SJSA1 (cell line): Measurements from ENCODE around the gene PDE11A. TPM values are rescaled to one million over a fixed set of nuclear protein-coding genes. Genes with fewer than 3 reads are reported as not detected.
A peak's percentile ranks its signal among the peaks of the same experiment; 100 is the strongest.

ENCODE experiments used
- DNase-seq, 2 experiments: peaks; one replicate each; pipeline ENCODE4 v3.0.0-alpha.2; 2015 to 2020; ENCODE audit warnings: low spot score in 2 of 2, low read depth in 1 of 2
- H3K27ac ChIP-seq: fragments of 250-450 bp; sonication (Bioruptor Pico); 2 replicates; pipeline ENCODE4 v1.5.1; 2020; ENCODE audit warnings: mild to moderate bottlenecking, moderate library complexity
- H3K27me3 ChIP-seq: fragments of 250-450 bp; sonication (Bioruptor Pico); replicated peaks from 2 replicates; pipeline ENCODE4 v1.5.1; 2020; ENCODE audit warnings: mild to moderate bottlenecking, moderate library complexity
- H3K36me3 ChIP-seq: fragments of 250-450 bp; sonication (Bioruptor Pico); 2 replicates; pipeline ENCODE4 v1.5.1; 2020; ENCODE audit warnings: mild to moderate bottlenecking
- H3K4me1 ChIP-seq: fragments of 250-450 bp; sonication (Bioruptor Pico); replicated peaks from 2 replicates; pipeline ENCODE4 v1.6.1; 2021; ENCODE audit warnings: mild to moderate bottlenecking
- H3K4me3 ChIP-seq: fragments of 250-450 bp; sonication (Bioruptor Pico); 2 replicates; pipeline ENCODE4 v1.5.1; 2020; ENCODE audit warnings: mild to moderate bottlenecking
- H3K9me3 ChIP-seq: fragments of 250-450 bp; sonication (Bioruptor Pico); replicated peaks from 2 replicates; pipeline ENCODE4 v1.5.1; 2020; ENCODE audit warnings: mild to moderate bottlenecking
- total RNA-seq: library from RNA; depleted of rRNA; stranded (reverse); fragments of >200 nt; shearing (Covaris generic); gene quantifications from 2 replicates; pipeline ENCODE4 v1.2.3, GENCODE V29; 2014

Gene PDE11A
- total RNA-seq, 1 experiment from 2014 or later: 0.42 TPM

- DNase-seq: no peak
- peaks cover 6% of the 10 kb centered on the region; the same call in 1 of the 2 replicates for H3K27me3 ChIP-seq
Measured at GRCh38 chr2:177778472-177778871, 294.1 kb downstream of the PDE11A start.

GRCh38 chr2:177772529-177772928 lies 300.0 kb downstream of the PDE11A start:
- Histone ChIP-seq H3K4me3 (no peak overlapping the region), H3K36me3 (no peaks in the 10 kb centered on the region), H3K27me3 (peaks cover 3% of the 10 kb centered on the region; the same call in 1 of the 2 replicates), H3K9me3 (no peaks in the 10 kb centered on the region), H3K4me1 (no peaks in the 10 kb centered on the region), H3K27ac (no peak overlapping the region)
- peak in 1 of 2 experiments; percentile 32 for DNase-seq

More at GRCh38 chr2:177778472-177778871, 294.1 kb downstream of the PDE11A start:
- no peaks in the 10 kb centered on the region for H3K36me3 ChIP-seq
- no peaks in the 10 kb centered on the region for H3K9me3 ChIP-seq
- no peak overlapping the region for H3K4me3 ChIP-seq
- no peak overlapping the region for H3K27ac ChIP-seq
- H3K4me1 ChIP-seq: no peaks in the 10 kb centered on the region

- H3K27ac ChIP-seq: no peak overlapping the region
- H3K9me3 ChIP-seq: no peaks in the 10 kb centered on the region
- peaks cover 3% of the 10 kb centered on the region; the same call in 1 of the 2 replicates for H3K27me3 ChIP-seq
- no peaks in the 10 kb centered on the region for H3K36me3 ChIP-seq
- H3K4me3 ChIP-seq: no peak overlapping the region
- no peak for DNase-seq
- no peaks in the 10 kb centered on the region for H3K4me1 ChIP-seq
Measured at GRCh38 chr2:177771191-177771590, 301.4 kb downstream of the PDE11A start.

- H3K4me3 ChIP-seq: no peak overlapping the region
- H3K27ac ChIP-seq: no peak overlapping the region
- H3K27me3 ChIP-seq: no peaks in the 10 kb centered on the region
- H3K9me3 ChIP-seq: no peaks in the 10 kb centered on the region
- H3K36me3 ChIP-seq: no peaks in the 10 kb centered on the region
- DNase-seq: no peak
- H3K4me1 ChIP-seq: no peaks in the 10 kb centered on the region
Measured at GRCh38 chr2:177767768-177768167, 304.8 kb downstream of the PDE11A start.

GRCh38 chr2:177765698-177766097 lies 306.9 kb downstream of the PDE11A start:
- no peak overlapping the region for H3K27ac ChIP-seq
- DNase-seq: no peak
- 0 out of 2 replicates have a peak, but pooled peaks cover 5% of the 10 kb centered on the region for H3K27me3 ChIP-seq
- H3K9me3 ChIP-seq: no peaks in the 10 kb centered on the region
- H3K4me3 ChIP-seq: no peak overlapping the region
- no peaks in the 10 kb centered on the region for H3K36me3 ChIP-seq
- no peaks in the 10 kb centered on the region for H3K4me1 ChIP-seq

- Histone ChIP-seq H3K4me1 (peaks cover under 1% of the 10 kb centered on the region), H3K36me3 (no peaks in the 10 kb centered on the region), H3K27ac (no peak overlapping the region), H3K9me3 (no peaks in the 10 kb centered on the region), H3K27me3 (0 out of 2 replicates have a peak, but pooled peaks cover 5% of the 10 kb centered on the region), H3K4me3 (no peak overlapping the region)
- DNase-seq: peak; percentile 52 to 77
Measured at GRCh38 chr2:177763531-177764265, 308.9 kb downstream of the PDE11A start.

- no peak overlapping the region for H3K27ac ChIP-seq
- H3K9me3 ChIP-seq: no peaks in the 10 kb centered on the region
- no peaks in the 10 kb centered on the region for H3K36me3 ChIP-seq
- 0 out of 2 replicates have a peak, but pooled peaks cover 5% of the 10 kb centered on the region for H3K27me3 ChIP-seq
- DNase-seq: no peak
- H3K4me1 ChIP-seq: peaks cover 6% of the 10 kb centered on the region
- H3K4me3 ChIP-seq: no peak overlapping the region
Measured at GRCh38 chr2:177759443-177759842, 313.1 kb downstream of the PDE11A start.

GRCh38 chr2:177758591-177759371 lies 313.8 kb downstream of the PDE11A start:
- Histone ChIP-seq H3K4me1 (peaks cover 6% of the 10 kb centered on the region), H3K4me3 (no peak overlapping the region), H3K27me3 (0 out of 2 replicates have a peak, but pooled peaks cover 5% of the 10 kb centered on the region), H3K36me3 (no peaks in the 10 kb centered on the region), H3K9me3 (no peaks in the 10 kb centered on the region), H3K27ac (peak overlapping the region; percentile 20; the same call in 1 of the 2 replicates)
- peak; percentile 63 to 66 for DNase-seq

GRCh38 chr2:177756336-177756735 lies 316.2 kb downstream of the PDE11A start:
- Histone ChIP-seq H3K36me3 (no peaks in the 10 kb centered on the region), H3K27ac (no peak overlapping the region), H3K27me3 (0 out of 2 replicates have a peak, but pooled peaks cover 4% of the 10 kb centered on the region), H3K4me3 (no peak overlapping the region), H3K9me3 (no peaks in the 10 kb centered on the region), H3K4me1 (peaks cover 6% of the 10 kb centered on the region)
- no peak for DNase-seq

GRCh38 chr2:177754492-177754873 lies 318.1 kb downstream of the PDE11A start:
- H3K9me3 ChIP-seq: no peaks in the 10 kb centered on the region
- peaks cover 6% of the 10 kb centered on the region for H3K4me1 ChIP-seq
- H3K36me3 ChIP-seq: no peaks in the 10 kb centered on the region
- DNase-seq: no peak
- no peaks in the 10 kb centered on the region for H3K27me3 ChIP-seq
- H3K4me3 ChIP-seq: no peak overlapping the region
- H3K27ac ChIP-seq: no peak overlapping the region

- H3K36me3 ChIP-seq: no peaks in the 10 kb centered on the region
- no peaks in the 10 kb centered on the region for H3K9me3 ChIP-seq
- no peak overlapping the region for H3K4me3 ChIP-seq
- peaks cover 6% of the 10 kb centered on the region for H3K4me1 ChIP-seq
- no peaks in the 10 kb centered on the region for H3K27me3 ChIP-seq
- no peak overlapping the region for H3K27ac ChIP-seq
- peak in 1 of 2 experiments; percentile 12 for DNase-seq
Measured at GRCh38 chr2:177753682-177754491, 318.7 kb downstream of the PDE11A start.

- H3K9me3 ChIP-seq: no peaks in the 10 kb centered on the region
- no peaks in the 10 kb centered on the region for H3K4me1 ChIP-seq
- no peak overlapping the region for H3K4me3 ChIP-seq
- no peaks in the 10 kb centered on the region for H3K27me3 ChIP-seq
- H3K36me3 ChIP-seq: no peaks in the 10 kb centered on the region
- no peak for DNase-seq
- no peak overlapping the region for H3K27ac ChIP-seq
Measured at GRCh38 chr2:177748360-177748759, 324.2 kb downstream of the PDE11A start.

GRCh38 chr2:177747384-177747783 lies 325.2 kb downstream of the PDE11A start:
- Histone ChIP-seq H3K9me3 (no peaks in the 10 kb centered on the region), H3K27me3 (no peaks in the 10 kb centered on the region), H3K27ac (no peak overlapping the region), H3K36me3 (no peaks in the 10 kb centered on the region), H3K4me3 (no peak overlapping the region), H3K4me1 (no peaks in the 10 kb centered on the region)
- no peak for DNase-seq
